IMR-90 (cell line): ENCODE results near the gene FOXP4.

ENCODE experiments used
- CEBPB ChIP-seq: IDR thresholded peaks from 2 replicates; pipeline ENCODE4 v1.6.1; 2012; ENCODE audit warnings: low read depth, low read length, improper control_type of control experiment
- CTCF ChIP-seq: conservative IDR thresholded peaks from 2 replicates; pipeline ENCODE4 v1.5.1; 2012; ENCODE audit warnings: mild to moderate bottlenecking, low read depth, low read length, improper control_type of control experiment
- POLR2A ChIP-seq: IDR thresholded peaks from 2 replicates; pipeline ENCODE4 v1.6.1; 2012; ENCODE audit warnings: mild to moderate bottlenecking, low read depth, low read length
- SMC3 ChIP-seq: fragments of 150-350 bp; IDR thresholded peaks from 2 replicates; pipeline ENCODE4 v1.6.1; 2016; ENCODE audit warnings: low read depth, mild to moderate bottlenecking, antibody characterized with exemption, low read length, moderate library complexity
- USF2 ChIP-seq: fragments of 150-350 bp; IDR thresholded peaks from 2 replicates; pipeline ENCODE4 v1.6.1; 2017; ENCODE audit warnings: mild to moderate bottlenecking, antibody characterized with exemption, low read length, low read depth

- no peak for TF ChIP-seq CEBPB
- TF ChIP-seq CTCF, result no peak
- no peak for TF ChIP-seq POLR2A
- no peak for TF ChIP-seq USF2
- no peak for TF ChIP-seq SMC3
Observed at GRCh38 chr6:41589636-41590622, 43.7 kb downstream of the FOXP4 start.
